ENCODE measurements around the gene CERK. TPM values are rescaled to one million over a fixed set of nuclear protein-coding genes. Genes with fewer than 3 reads are reported as not detected.

Gene CERK
- total and polyA plus RNA-seq, 2 of the 13 experiments (the other 11 are each of a cell fraction or from before 2014, with no cell fraction given): 40.3 to 41.9 TPM

DNA sequence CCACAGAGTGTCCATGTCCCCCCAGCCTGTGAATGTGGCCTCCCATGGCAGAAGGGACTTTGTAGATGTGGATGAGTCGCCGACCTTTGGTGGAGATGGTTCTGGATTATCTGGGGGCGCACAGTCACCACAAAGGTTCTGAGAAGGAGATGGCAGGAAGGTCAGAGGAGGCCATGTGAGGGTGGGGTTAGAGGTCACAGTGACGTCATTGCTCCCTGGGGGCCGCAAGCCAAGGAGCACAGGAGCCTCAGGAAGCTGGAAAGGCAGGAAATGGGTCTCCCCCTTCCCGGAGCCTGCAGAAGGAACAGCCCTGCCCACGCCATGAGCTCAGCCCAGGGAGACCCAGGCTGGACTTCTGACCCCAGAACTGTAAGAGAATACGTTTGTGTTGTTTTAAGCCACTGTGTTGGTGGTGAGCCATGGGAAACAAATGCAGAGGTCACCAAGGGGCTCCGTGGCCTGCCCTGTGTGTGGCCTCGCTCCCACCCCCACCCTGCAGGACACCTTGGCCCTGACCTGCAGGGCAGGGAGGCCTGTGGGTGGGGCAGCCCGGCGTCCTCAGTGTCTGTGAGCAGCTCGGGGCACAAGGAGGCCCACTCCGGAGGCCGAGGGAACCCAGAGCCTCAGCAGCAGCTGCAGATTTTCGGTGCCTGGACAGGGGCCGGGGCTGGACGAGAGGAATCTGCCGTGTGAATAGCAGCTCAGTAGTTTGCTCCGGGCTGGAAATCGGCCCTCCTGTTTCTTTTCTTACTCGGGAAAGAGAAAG, 85.8 kb downstream of the CERK start (continued):
- no peak for TF ChIP-seq SCMH1 (CRISPR knock-in tag; IDR thresholded peaks at IDR 0.05; ENCODE audit: borderline replicate concordance)
- TF ChIP-seq PLRG1 (conservative IDR thresholded peaks at IDR 0.05): no peak
- no peak for TF ChIP-seq HMG20B (CRISPR knock-in tag; conservative IDR thresholded peaks at IDR 0.05)
- TF ChIP-seq, protein P1, sequence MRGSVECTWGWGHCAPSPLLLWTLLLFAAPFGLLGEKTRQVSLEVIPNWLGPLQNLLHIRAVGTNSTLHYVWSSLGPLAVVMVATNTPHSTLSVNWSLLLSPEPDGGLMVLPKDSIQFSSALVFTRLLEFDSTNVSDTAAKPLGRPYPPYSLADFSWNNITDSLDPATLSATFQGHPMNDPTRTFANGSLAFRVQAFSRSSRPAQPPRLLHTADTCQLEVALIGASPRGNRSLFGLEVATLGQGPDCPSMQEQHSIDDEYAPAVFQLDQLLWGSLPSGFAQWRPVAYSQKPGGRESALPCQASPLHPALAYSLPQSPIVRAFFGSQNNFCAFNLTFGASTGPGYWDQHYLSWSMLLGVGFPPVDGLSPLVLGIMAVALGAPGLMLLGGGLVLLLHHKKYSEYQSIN (CRISPR knock-in tag; IDR thresholded peaks at IDR 0.05; ENCODE audit: borderline replicate concordance): no peak
- TF ChIP-seq MXI1 (IDR thresholded peaks at IDR 0.05; ENCODE audit: borderline replicate concordance, low read depth, low read length): peak; percentile 51; the same call in 1 of the 3 replicates
- TF ChIP-seq ZNF766 (CRISPR knock-in tag; IDR thresholded peaks at IDR 0.05; ENCODE audit: borderline replicate concordance): no peak
- TF ChIP-seq FOXK2 (IDR thresholded peaks at IDR 0.05): no peak
- TF ChIP-seq MTF1 (CRISPR knock-in tag; IDR thresholded peaks at IDR 0.05): no peak
- no peak for TF ChIP-seq CCAR2 (optimal IDR thresholded peaks at IDR 0.05; ENCODE audit: low read depth, low read length)
- TF ChIP-seq, protein P2, sequence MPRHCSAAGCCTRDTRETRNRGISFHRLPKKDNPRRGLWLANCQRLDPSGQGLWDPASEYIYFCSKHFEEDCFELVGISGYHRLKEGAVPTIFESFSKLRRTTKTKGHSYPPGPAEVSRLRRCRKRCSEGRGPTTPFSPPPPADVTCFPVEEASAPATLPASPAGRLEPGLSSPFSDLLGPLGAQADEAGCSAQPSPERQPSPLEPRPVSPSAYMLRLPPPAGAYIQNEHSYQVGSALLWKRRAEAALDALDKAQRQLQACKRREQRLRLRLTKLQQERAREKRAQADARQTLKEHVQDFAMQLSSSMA (CRISPR knock-in tag; IDR thresholded peaks at IDR 0.05): no peak
- TF ChIP-seq SSRP1 (CRISPR knock-in tag; IDR thresholded peaks at IDR 0.05): no peak
- no peak for TF ChIP-seq RORA (CRISPR knock-in tag; IDR thresholded peaks at IDR 0.05)
- TF ChIP-seq, protein P3, sequence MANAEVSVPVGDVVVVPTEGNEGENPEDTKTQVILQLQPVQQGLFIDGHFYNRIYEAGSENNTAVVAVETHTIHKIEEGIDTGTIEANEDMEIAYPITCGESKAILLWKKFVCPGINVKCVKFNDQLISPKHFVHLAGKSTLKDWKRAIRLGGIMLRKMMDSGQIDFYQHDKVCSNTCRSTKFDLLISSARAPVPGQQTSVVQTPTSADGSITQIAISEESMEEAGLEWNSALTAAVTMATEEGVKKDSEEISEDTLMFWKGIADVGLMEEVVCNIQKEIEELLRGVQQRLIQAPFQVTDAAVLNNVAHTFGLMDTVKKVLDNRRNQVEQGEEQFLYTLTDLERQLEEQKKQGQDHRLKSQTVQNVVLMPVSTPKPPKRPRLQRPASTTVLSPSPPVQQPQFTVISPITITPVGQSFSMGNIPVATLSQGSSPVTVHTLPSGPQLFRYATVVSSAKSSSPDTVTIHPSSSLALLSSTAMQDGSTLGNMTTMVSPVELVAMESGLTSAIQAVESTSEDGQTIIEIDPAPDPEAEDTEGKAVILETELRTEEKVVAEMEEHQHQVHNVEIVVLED (CRISPR knock-in tag; IDR thresholded peaks at IDR 0.05; ENCODE audit: borderline replicate concordance): 0 out of 2 replicates have a peak, but pooled peaks have one; percentile 46
- TF ChIP-seq HNRNPL (IDR thresholded peaks at IDR 0.05; ENCODE audit: low read depth, low read length): no peak
- TF ChIP-seq ZMYM3 (CRISPR knock-in tag; IDR thresholded peaks at IDR 0.05): peak; percentile 72; the same call in 1 of the 2 replicates
- TF ChIP-seq TRIM24 (CRISPR knock-in tag; IDR thresholded peaks at IDR 0.05): no peak
- no peak for TF ChIP-seq GFI1 (CRISPR knock-in tag; IDR thresholded peaks at IDR 0.05; ENCODE audit: borderline replicate concordance)
- TF ChIP-seq, protein P4, sequence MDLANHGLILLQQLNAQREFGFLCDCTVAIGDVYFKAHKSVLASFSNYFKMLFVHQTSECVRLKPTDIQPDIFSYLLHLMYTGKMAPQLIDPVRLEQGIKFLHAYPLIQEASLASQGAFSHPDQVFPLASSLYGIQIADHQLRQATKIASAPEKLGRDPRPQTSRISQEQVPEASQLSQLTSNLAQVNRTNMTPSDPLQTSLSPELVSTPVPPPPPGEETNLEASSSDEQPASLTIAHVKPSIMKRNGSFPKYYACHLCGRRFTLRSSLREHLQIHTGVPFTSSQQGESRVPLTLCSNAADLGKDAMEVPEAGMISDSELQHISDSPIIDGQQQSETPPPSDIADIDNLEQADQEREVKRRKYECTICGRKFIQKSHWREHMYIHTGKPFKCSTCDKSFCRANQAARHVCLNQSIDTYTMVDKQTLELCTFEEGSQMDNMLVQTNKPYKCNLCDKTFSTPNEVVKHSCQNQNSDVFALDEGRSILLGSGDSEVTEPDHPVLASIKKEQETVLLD (CRISPR knock-in tag; IDR thresholded peaks at IDR 0.05; ENCODE audit: low read depth): no peak
- no peak for TF ChIP-seq ZNF30 (CRISPR knock-in tag; IDR thresholded peaks at IDR 0.05)
- TF ChIP-seq ZC3H13 (CRISPR knock-in tag; IDR thresholded peaks at IDR 0.05): no peak
- TF ChIP-seq ZNF460 (CRISPR knock-in tag; IDR thresholded peaks at IDR 0.05; ENCODE audit: borderline replicate concordance): no peak
- peak; percentile 72; the same call in 1 of the 2 replicates for TF ChIP-seq SIX4 (CRISPR knock-in tag; IDR thresholded peaks at IDR 0.05)
- no peak for TF ChIP-seq ZNF3 (CRISPR knock-in tag; IDR thresholded peaks at IDR 0.05)
- no peak for TF ChIP-seq ZNF75D (CRISPR knock-in tag; IDR thresholded peaks at IDR 0.05; ENCODE audit: borderline replicate concordance)
- TF ChIP-seq, protein P5, sequence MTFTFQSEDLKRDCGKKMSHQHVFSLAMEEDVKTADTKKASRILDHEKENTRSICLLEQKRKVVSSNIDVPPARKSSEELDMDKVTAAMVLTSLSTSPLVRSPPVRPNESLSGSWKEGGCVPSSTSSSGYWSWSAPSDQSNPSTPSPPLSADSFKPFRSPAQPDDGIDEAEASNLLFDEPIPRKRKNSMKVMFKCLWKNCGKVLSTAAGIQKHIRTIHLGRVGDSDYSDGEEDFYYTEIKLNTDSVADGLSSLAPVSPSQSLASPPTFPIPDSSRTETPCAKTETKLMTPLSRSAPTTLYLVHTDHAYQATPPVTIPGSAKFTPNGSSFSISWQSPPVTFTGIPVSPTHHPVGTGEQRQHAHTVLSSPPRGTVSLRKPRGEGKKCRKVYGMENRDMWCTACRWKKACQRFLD (CRISPR knock-in tag; IDR thresholded peaks at IDR 0.05; ENCODE audit: borderline replicate concordance): no peak

Measured in HepG2 (cell line).